KG1 (cell line): Measurements from ENCODE around the gene PLEKHA5.
"Not testable (repeated sequence)": the region's sequence is repeated elsewhere in the genome, so short reads cannot be mapped to it uniquely, and the experiment has no call there.

Experiments used
- DNase-seq: peaks from one replicate; lab custom pipeline; 2025; lab: John Stamatoyannopoulos, UW

The PLEKHA5 gene, protein sequence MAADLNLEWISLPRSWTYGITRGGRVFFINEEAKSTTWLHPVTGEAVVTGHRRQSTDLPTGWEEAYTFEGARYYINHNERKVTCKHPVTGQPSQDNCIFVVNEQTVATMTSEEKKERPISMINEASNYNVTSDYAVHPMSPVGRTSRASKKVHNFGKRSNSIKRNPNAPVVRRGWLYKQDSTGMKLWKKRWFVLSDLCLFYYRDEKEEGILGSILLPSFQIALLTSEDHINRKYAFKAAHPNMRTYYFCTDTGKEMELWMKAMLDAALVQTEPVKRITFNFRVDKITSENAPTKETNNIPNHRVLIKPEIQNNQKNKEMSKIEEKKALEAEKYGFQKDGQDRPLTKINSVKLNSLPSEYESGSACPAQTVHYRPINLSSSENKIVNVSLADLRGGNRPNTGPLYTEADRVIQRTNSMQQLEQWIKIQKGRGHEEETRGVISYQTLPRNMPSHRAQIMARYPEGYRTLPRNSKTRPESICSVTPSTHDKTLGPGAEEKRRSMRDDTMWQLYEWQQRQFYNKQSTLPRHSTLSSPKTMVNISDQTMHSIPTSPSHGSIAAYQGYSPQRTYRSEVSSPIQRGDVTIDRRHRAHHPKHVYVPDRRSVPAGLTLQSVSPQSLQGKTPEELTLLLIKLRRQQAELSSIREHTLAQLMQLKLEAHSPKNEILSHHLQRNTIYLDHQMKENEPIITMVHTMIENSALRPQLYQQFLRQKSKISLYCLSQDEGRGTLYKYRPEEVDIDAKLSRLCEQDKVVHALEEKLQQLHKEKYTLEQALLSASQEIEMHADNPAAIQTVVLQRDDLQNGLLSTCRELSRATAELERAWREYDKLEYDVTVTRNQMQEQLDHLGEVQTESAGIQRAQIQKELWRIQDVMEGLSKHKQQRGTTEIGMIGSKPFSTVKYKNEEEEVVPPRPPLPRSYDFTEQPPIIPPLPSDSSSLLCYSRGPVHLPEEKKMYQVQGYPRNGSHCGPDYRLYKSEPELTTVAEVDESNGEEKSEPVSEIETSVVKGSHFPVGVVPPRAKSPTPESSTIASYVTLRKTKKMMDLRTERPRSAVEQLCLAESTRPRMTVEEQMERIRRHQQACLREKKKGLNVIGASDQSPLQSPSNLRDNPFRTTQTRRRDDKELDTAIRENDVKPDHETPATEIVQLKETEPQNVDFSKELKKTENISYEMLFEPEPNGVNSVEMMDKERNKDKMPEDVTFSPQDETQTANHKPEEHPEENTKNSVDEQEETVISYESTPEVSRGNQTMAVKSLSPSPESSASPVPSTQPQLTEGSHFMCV

DNA sequence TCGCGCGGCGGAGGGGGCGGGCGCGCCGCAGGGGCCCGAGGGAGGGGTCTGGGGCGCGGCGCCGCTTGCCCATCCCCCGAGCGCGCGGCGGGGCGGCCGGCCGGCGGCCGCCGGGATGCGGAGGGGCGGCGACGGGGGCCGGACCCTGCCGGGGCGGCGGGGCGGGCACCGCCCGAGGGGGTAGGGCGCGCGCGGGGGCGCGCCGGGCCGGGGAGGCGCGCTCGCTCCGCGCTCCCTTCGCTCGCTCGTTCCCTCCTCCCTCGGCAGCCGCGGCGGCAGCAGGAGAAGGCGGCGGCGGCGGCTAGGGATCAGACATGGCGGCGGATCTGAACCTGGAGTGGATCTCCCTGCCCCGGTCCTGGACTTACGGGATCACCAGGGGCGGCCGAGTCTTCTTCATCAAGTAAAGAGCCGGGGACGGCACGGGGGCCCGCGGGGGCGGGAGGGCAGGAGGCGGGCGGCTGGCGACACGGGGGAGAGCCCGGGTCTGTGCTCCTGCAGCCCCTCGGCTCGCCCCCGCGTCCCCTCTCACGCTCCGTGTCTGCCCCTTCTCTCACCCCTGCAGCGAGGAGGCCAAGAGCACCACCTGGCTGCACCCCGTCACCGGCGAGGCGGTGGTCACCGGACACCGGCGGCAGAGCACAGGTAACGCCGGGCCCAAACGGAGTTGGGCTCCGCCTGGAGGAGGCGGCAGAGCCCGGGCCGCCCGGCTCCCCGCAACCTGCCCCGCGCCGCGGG, at the start of gene PLEKHA5:
PLEKHA5 (plus strand) TSS at position 248 of the 738 bp plus-strand sequence; CDS start at position 315, 67 bp downstream.
- no peak for DNase-seq

DNA sequence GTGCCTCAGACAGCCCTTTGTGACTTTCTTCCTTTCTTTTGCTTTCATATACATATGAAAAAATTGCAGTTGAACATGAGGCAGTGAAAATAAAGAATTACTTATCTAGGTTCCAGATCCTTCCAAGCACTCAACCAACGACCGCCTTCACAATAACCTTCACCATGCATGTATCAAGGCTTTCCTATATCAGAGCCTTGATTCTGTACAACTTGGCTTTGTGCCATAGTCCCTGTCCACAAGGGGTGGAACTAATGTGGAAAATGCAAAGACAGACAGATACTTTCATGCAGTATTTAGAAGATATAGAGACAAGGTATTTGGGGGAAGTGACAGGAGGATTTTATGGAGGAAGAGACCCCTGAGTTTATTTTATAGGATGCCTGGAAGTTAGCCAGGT, 48.6 kb upstream of the PLEKHA5 start:
- DNase-seq: no peak

DNA sequence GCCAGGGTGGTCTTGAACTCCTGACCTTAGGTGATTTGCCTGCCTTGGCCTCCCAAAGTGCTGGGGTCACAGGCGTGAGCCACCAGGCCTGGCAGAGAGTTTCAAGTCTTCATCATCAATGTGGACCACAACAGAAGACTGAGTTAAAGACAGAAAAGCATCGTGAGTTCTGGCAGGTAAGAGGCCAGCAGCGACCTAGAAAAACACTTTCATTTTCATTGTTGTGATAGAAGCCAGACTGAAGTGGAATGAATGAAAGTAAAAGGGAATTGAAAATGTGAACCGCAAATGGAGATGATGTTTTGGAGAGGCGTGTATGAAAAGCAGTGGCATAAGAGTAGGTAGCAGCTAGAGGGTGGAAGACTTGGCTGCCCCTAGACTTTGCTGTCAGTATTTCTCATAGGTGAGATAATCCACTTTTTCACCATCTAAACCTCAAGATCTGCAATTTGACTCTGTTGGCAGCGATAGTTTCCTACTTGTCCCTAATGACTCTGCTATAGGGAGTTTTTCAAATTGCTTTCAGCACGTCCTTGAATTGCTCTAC, 47.1 kb upstream of the PLEKHA5 start:
- DNase-seq: no peak

DNA sequence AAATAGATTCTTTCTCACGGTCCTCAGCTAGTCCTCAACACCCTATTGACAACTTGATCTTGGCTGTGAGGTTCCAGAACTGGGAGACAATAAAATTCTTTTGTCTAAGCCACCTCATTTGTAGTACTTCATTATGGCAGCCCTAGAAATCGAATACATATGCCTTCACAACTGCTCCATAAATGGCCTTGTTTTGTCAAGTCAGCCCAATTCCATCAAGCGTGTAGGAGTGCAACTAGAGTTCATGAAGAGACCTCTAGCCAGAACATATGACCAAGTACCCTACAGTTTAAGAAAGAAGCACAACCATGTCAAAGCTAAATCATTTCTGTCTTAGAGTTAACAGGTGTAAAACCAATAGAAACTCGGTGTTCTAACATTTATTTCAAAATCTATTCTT, 45.0 kb upstream of the PLEKHA5 start:
- no peak for DNase-seq

DNA sequence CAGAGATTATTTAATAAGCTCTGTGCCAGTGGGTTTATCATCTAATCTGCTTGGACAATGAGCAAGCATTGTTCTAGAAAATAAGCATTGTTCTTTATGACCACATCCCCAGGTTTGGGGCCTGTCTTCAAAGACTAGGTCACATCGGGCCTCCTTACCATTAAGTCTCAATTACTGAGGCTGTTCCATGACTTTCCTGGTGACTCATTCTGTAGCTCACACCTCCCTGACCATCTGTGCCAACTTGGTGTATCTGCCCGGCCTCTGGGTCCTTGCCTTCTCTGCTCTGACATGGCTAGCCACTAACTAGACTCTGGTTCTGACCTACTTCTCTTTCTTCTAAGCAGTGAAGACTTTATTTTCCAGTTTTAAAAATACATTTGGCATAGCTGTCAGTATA, 44.4 kb upstream of the PLEKHA5 start:
- DNase-seq: no peak

DNA sequence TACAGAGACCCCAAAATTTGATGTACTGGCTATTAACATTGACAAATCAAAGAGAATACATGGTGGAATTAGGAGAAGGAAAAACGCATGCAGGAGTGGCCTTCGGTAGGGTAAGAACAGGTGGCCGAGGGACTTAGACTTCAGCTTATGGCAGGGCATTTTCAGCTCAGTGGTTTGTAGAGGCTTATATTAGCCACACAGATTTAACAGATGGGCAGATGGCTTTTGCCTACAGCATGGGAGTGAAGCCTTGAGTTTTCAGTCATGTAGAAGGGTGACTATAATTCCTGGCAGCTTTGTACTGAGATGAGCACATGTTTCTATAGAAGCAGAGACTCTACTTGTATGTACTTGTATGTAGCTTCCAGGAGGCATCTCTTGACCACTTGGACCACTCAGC, 40.9 kb upstream of the PLEKHA5 start:
- no peak for DNase-seq

DNA sequence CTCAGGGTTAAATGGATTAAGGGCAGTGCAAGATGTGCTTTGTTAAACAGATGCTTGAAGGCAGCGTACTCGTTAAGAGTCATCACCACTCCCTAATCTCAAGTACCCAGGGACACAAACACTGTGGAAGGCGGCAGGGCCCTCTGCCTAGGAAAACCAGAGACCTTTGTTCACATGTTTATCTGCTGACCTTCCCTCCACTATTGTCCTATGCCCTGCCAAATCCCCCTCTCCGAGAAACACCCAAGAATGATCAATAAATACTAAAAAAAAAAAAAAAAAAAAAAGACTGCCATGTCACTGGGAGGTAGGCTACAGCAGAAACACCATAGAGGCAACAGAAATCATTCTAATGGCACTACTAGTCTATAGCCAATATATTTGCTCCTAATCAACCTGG, 37.1 kb upstream of the PLEKHA5 start:
- DNase-seq: not testable (repeated sequence)

DNA sequence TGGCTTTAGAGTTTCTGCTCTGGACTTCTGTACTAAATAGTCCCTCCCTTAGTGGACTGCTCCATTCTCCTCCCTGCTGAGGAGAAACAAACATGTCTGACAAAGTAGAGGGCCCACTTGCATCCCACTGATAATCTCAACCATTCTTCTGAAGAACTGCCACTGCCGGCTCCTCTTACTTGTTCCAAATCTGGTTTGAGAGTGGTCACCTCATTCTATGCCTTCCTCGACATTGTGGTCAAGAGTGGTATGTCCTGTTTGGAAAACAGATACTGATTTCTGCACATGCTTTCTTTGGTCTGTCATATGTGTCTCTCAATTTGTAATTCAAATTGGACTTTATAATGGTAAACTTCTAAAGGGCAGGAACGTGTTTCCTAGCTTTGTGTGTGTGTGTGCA, 36.3 kb upstream of the PLEKHA5 start:
- no peak for DNase-seq

DNA sequence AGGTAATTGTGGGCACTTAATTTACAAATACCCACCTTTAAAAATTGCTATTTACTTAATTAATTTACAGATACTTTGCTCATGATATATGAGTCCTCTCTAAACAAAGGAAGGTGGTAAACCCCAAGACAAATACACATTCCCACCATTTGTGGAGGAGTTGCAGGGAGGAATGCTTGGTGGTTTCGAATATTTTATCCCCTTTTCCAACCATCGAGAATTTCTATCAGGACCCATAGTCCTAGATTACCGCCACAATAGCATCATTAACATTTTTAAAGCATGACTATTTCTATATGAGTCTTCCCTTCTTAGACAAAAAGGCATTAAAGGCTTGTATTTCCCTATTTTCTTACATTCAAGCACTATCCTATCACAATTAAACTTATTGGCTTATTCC, 34.2 kb upstream of the PLEKHA5 start:
- no peak for DNase-seq

DNA sequence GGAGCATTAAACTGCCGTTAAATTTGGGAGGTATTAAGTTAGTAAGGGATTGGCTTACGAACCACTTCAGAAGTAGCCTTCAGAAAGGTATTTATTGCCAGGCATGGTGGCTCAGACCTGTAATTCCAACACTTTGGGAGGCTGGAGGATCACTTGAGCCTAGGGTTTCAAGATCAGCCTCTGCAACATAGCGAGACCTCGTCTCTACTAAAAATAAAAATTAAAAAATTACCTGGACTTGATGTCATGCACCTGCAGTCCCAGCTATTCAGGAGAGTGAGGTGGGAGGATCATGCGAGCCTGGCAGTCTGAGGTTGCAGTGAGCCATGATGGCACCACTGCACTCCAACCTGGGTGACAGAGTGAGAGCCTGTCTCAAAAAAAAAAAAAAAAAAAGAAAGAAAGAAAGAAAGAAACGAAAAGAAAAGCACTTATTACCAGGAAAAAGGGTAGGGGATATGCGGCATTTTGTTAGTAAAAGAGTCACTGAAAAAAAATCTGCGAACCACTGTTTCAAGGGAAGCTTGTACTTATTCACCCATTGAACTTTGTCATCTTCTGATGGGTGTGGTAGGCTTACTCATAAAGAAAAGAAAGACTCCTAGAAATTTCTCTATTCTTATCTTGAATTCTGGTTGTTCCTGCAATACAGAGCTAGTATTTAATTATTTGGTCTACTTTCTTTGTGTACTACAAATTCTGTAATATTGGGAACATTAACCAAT, 33.6 kb upstream of the PLEKHA5 start:
- no peak for DNase-seq

DNA sequence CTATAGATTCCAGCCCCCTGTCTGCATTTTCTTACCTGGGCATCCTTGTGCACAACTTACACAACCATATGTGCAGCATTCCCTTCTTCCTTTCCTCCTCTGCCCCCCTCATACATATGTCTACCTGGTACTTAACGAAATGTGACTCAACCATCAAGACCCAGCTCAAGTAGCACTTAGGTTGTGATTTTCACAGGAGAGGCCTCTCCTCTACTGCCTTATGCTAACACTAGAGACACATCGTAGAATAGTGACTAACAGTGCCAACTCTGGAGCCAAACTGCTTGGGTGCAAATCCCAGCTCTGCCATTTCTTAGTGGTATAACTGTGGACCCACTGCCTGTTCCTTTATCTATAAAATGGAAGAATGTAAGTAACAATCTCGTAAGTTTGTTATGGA, 24.1 kb upstream of the PLEKHA5 start:
- no peak for DNase-seq

DNA sequence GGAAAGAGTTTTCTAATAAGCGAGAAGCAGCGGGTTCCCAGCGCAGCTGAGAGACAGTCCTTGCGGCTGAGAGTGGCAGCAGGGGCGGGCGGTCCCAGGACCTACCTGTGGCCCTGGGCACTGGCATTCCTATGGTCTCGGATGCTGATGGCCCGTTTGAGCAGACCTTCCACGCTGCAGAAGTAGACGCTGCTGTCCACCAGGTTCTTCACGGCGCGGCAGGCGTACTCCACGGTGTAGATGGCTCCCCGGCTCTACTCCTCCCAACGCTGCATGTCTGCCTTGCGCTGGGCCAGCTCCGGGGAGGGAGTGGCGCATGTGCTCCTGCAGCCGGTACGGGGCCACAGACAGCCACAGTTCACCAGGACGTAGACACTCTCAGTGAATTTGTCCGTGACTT, 21.8 kb upstream of the PLEKHA5 start:
- no peak for DNase-seq

DNA sequence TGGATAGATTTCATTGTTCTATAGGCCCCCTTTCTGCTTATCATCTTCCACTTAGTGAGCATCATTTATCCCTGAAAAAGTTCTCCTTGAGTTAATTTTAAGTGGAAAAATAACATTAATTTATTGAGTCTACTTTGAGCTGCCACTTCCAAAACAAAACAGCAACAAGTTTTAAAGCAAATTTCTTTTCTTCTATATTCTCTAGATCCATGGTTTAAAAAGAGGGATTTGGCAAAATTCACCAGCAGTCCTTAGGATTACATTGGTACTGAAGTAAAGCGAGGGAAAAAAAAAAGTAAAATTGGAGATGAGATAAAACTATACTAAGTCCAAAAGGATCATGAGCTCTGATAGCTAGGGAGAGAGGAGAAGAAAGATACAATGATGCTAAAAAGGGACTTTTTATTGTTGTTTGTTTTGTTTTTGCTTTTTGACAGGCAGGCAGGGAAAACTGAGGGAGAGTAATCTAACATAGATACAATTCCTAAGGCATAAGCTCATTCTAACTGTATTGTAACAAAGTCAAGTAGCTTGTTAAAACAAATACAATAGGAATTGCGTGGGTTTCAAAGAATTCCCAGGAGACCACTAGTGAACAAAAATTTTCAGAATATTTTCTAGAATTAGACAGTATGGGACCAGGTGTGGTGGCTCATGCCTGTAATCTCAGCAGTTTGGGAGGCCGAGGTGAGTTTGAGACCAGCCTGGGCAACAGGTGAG, 19.2 kb upstream of the PLEKHA5 start:
- no peak for DNase-seq

DNA sequence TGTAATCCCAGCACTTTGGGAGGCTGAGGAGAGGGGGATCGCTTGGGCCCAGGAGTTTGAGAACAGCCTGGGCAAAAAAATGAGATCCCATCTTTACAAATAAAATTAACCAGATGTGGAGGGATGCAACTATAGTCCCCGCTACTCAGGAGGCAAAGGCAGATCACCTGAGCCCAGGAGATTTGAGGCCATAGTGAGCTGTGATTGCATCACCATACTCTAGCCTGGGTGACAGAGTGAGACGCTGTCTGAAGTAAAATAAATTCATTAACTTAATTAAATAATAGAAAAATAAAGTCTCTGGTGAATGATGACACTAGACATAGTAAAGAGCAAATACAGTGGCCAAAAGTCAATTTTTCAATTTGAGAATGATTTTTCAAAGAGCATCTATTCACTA, 16.1 kb upstream of the PLEKHA5 start:
- DNase-seq: no peak

DNA sequence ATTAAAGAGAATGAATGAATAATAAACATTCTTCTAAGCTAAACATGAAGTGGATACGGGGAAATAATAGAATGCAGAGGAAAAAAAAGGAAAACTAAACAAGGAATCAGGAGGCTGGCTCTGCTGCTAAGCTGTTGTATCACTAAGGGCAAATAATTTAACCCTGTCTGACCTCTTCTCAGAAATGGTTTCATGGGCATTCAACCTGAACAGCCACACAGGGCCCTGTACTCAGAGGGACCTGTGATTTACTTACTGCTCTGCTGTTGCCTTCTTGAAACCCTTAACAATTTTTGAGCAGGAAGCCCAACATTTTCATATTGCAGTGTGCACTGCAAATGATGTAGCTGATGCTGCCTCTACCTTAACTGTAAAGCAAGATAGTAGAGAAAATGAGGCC, 14.2 kb upstream of the PLEKHA5 start:
- DNase-seq: no peak

DNA sequence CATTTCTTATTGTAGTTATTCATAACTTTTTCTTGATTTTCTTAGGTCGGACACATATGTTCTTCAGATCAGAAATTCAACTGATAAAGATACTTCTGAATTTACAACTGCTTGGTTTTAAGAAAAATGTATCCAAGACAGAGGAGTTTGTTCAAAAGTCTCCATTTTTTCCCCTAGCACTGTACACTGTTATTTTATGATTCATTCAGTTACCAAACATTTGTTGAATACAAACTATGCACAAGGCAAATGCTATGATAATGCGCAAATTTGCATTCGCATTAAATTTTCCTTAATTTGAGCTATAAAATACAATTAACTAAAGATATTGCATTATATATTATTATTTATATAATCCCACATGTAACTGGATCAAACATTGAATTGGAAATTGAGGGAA, 10.1 kb upstream of the PLEKHA5 start:
- DNase-seq: no peak

DNA sequence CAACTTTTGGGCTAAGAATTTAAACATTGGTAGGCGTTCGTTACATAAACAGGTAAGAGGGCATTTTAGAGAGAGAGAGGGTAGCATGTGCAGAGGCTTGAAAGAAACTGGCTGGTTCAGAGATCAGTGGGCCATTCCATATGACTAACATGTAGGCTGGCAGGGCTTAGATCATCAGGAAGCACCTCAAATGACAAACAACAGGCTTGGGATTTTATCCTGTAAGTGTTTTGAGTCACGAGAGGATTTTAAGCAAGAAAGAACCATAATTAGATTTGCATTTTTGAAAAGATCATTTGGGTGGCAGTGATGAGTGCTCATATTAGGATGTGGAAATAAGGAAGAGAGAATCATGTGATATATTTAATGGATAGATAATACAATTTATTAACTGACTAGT, 8.7 kb upstream of the PLEKHA5 start:
- DNase-seq: no peak

DNA sequence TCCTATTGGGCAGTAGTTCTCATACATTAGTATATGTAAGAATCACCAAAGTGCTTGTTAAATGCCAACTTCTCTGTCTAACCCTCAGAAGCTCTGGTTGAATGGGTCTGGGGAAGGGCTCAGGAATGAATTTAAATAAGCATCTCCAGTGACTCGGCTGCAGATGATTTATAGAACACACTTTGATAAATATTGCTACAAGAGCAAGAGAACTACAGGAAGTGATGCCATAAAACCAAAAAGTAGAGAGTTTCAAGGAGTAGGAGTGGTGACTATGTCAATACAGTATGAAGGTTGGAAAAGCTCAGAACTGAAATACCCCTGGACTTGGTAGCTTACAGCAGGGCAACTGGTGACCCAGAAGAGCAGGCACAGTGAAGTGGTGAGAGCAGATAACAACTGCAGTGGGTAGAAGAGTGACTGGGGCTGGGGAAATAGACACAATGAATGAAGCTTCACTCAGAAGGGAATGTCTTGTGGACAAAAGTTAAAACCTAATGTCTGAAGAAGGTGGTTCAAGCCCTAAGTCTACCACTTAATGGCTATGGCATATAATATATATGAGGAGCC, 8.0 kb upstream of the PLEKHA5 start:
- DNase-seq: no peak

DNA sequence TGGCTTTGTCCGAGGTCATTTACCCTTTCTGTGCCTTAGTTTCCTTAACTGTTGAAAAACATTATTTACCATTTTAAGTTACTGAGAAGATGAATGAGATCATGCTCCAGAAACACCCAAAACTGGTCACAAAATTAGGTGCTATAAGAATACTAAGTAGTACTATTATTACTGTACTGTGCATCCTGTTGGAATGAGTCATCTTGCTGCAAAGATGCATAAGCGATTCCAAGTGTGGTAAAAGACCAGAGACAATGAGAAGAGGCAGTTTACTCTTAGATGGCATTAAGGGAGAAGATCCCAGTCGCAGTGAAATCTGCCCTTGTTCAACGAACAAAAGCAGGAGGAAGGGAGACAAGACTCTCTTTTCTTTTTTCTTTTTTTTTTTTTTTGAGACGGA, 4.2 kb upstream of the PLEKHA5 start:
- DNase-seq: no peak

DNA sequence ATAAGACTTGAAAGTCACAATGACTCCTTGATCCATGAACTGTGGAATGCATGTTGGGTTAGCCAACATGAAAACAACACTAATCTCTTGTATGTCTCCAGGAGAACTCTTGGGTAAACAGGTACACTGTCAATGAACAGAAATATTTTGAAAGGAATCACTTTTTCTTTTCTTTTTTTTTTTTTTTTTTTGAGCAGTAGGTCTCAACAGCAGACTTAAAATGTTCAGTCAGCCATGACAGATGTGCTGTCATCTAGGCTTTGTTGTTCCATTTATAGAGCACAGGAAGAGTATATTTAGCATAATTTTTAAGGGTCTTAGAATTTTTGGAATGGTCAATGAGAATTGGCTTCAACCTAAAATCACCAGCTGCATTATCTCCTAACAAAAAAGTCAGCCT, 2.3 kb upstream of the PLEKHA5 start:
- no peak for DNase-seq
